ENCODE data around the gene SLC30A10.
"Not testable (repeated sequence)": the region's sequence is repeated elsewhere in the genome, so short reads cannot be mapped to it uniquely, and the experiment has no call there.

The SLC30A10 gene

GRCh38 chr1:219927298-219927955 lies 930 bp downstream of the SLC30A10 start:
- DNase-seq (ENCODE audit: low read depth in 2 of 2) = no peak

- no peak for DNase-seq (ENCODE audit: low read depth in 2 of 2)
Observed at GRCh38 chr1:219926363-219926998, 1.9 kb downstream of the SLC30A10 start.

DNA sequence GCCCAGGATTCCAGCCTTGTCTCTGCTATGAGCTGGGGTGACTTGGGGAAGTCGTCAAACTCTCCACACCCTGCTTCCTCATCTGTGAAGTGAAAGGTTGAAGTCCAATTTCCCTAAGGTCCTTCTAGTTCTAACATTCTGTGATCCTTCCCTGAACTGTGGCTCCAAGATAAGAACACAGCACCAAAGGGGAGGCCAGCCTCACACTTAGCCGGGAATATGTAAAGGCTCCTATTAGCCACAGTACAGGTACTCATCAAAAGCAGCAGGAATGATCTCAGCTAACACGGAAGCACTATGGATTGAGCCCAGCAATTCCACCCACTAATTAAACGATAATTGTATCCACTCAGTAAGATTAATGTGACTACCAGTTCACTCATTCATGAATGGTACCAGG lies 4.0 kb downstream of the SLC30A10 start:
- no peak for DNase-seq (ENCODE audit: low read depth in 2 of 2)

- DNase-seq (ENCODE audit: low read depth in 2 of 2) = no peak
Observed at GRCh38 chr1:219917851-219918466, 10.4 kb downstream of the SLC30A10 start.

DNA sequence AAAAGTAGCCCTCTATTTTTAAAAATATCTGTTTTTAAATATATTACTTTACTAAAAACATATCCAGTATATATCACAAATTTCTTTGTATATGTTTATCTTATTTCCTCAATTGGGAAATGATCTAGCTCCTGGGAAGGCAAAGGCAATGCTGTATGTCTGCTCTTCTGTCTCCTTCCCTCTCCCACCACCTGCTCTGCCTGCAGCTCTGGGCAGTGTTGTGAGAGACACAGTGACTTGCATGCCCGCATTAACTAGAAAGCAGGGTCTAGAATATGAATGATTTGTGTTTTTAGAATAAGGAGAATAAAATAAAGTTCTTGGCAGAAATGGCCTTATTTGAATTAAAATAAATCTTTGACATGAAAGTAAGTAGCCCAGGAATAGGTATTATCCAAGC lies 11.1 kb downstream of the SLC30A10 start:
- DNase-seq (ENCODE audit: low read depth in 2 of 2) = no peak

DNA sequence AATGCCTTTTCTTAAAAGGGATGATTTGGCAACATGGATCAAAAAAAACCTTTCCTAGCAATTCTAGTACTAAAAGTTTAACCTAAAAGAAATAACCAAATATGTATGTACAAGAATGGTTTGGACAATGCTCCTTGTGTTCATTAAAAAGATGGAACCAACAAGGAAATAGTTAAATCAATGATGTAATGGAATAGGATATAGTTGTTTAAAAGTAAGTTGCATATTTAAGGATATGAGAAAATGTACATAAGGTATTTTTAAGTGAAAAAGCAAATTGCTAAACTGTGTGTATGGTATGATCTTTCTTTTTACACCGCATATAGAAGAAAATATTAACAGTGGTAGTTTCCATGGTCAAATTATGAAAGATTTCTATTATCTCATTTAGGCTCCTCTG lies 12.1 kb downstream of the SLC30A10 start:
- no peak for DNase-seq (ENCODE audit: low read depth in 2 of 2)

DNA sequence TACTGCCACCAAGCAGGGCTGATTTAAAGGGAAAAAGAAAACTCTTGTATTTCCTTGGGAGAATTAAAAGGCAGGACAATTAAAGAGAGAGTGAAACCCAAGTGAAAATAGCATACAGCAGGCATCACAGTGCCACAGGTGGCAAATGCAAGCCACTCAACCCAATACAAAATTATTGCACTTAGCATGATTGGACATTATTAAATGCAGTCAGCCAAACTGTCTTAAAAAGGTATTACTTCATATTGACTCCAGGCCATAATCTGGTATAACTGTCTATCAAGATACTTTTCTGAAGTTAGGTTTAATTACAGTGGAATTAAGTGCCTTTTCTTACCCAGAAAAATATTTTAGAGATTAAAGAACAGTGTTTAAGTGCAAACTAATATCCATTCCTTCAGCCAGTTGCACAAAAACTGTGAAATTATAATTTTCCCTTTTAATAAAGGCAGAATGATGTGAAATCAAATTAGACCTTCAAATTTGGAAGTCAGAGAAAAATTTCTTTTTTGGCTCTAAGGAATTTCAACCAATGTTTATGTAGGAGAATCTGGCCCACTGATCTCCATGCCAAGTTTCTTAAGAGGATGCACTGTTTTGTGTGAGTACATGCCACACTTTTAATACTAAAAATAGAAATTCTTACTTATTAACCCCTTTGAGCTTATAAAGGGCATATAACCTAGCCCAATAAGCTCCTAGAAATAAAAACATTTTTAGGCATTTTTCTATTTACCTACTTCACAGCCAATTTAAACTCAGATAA lies 15.2 kb downstream of the SLC30A10 start:
- no peak for DNase-seq (ENCODE audit: low read depth in 2 of 2)

- no peak for DNase-seq (ENCODE audit: low read depth in 2 of 2)
Observed at GRCh38 chr1:219910716-219911115, 17.6 kb downstream of the SLC30A10 start.

- DNase-seq (ENCODE audit: low read depth in 2 of 2) = no peak
Observed at GRCh38 chr1:219909476-219909875, 18.9 kb downstream of the SLC30A10 start.

DNA sequence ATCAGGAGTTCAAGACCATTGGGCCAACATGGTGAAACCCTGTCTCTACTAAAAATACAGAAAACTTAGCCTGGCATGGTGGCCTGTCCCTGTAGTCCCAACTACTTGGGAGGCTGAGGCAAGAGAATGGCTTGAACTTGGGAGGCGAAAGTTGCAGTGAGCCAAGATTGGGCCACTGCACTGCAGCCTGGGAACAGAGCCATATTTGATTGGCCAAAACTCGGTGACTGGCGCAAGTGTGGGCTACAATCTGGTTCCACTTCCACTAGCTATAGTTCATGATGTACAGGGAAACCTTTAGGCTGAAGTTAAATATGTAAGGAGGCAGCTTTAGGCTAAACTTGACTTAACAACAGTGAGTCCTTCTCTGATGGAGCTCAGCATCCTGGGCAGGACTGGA lies 20.2 kb downstream of the SLC30A10 start:
- DNase-seq (ENCODE audit: low read depth in 2 of 2) = no peak

GRCh38 chr1:219907772-219908070 lies 20.6 kb downstream of the SLC30A10 start:
- DNase-seq (ENCODE audit: low read depth in 2 of 2) = no peak

- DNase-seq (ENCODE audit: low read depth in 2 of 2) = no peak
Observed at GRCh38 chr1:219906924-219907771, 21.2 kb downstream of the SLC30A10 start.

DNA sequence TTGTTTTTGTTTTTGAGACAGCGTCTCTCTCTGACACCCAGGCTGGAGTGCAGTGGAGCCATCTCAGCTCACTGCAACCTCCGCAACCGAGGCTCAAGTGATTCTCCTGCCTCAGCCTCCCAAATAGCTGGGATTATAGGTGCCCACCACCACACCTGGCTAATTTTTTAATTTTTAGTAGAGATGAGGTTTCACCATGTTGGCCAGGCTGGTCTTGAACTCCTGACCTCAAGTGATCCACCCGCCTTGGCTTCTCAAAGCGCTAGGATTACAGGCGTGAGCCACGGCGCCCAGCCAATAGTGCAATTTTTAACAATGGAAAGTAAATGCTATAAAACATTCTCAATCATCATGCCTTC lies 21.8 kb downstream of the SLC30A10 start:
- DNase-seq (ENCODE audit: low read depth in 2 of 2) = not testable (repeated sequence)

DNA sequence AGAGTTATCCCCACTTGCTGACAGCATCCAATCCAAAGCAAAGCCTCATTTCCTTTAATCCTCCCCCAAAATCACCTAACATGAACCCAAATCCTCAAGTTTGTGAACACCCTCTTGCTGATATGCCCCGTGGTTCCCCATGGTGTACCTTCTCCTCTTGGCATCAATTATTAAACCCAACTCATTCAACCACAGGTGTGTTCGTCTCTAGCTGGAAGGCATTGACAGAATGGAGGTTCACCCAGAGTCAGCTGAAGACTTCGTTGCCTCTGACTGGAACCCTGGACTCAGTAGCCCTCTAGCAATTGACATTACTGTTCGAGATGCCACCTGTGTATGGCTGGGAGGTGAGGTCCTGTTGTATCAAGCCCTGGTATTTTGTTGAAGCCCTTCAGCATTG lies 22.8 kb downstream of the SLC30A10 start:
- DNase-seq (ENCODE audit: low read depth in 2 of 2) = no peak

GRCh38 chr1:219904934-219905333 lies 23.4 kb downstream of the SLC30A10 start:
- no peak for DNase-seq (ENCODE audit: low read depth in 2 of 2)

GRCh38 chr1:219903353-219903871 lies 24.9 kb downstream of the SLC30A10 start:
- DNase-seq (ENCODE audit: low read depth in 2 of 2) = no peak

- DNase-seq (ENCODE audit: low read depth in 2 of 2) = no peak
Observed at GRCh38 chr1:219902951-219903350, 25.4 kb downstream of the SLC30A10 start.

GRCh38 chr1:219900882-219901281 lies 27.5 kb downstream of the SLC30A10 start:
- no peak for DNase-seq (ENCODE audit: low read depth in 2 of 2)

- DNase-seq (ENCODE audit: low read depth in 2 of 2) = no peak
Observed at GRCh38 chr1:219900201-219900600, 28.2 kb downstream of the SLC30A10 start.

DNA sequence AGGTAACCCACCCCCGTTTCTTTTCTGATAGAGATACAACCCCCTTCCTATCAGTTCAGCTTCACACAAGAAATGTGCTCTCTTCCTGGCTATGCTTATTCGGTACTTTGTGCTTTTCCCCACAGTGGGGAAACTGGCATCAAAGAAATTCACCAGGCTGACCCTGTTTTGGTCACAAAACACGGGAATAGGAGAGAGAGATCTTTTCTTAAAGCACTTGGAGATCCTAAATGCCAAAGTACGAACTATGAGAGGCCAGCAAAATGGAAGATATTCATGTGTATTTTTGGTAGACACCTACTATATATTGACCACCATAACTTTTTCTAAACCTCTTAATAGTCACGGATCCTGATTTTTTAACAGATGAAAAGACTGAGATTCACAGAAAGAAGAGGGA lies 30.0 kb downstream of the SLC30A10 start:
- DNase-seq (ENCODE audit: low read depth in 2 of 2) = no peak

DNA sequence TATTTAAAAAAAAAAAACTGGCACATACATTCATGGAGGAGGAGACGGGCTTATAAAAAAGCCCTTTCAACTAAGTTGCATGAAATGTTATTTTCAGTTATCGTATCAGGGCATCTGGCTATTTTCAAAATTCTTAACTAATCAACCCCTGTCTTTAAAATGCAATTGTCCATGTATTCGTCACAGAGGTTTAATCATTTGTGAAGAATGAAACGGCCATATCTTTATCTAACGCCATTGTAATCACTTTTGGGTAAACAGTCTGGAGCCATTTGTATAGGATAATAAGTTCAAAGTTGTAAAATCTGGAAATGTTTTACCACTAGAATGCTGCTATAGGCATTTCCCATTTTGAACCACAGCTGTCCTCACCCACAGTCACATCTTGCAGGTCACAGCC lies 30.4 kb downstream of the SLC30A10 start:
- no peak for DNase-seq (ENCODE audit: low read depth in 2 of 2)

GRCh38 chr1:219892271-219892670 lies 36.1 kb downstream of the SLC30A10 start:
- DNase-seq (ENCODE audit: low read depth in 2 of 2) = not testable (repeated sequence)

Measured in stimulated activated CD4-positive, alpha-beta T cell treated with anti-CD3 and anti-CD28 coated beads, Interleukin-12 subunit alpha, Interleukin-12 subunit beta, amount 100 ng/mL, for 24 hours (primary cell).